ENCODE measurements around the gene BMPR1A. TPM values are rescaled to one million over a fixed set of nuclear protein-coding genes. Genes with fewer than 3 reads are reported as not detected.

BMPR1A gene
- total RNA-seq, 1 experiment from 2014 or later, result 42.6 TPM

DNA sequence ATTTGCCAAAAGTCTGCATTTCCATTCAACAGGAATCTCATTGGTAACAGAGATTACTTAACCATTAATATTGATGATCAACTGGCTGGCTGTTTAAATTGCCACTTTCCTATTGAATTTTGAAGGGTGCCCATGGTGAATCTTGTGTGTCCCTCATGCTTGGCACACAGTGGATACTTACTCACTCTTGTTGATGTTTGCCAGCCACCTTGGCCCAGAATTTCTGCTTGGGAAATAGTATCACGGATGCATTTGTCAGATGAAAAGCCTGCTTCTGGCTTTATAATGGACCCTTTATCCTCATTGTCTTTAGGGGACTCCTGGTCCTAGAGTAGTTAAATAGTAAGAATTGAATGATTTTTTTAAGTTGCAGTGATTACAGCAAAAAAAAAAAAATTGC, 149.0 kb downstream of the BMPR1A start:
- POLR2A ChIA-PET, result no interaction called here
- H2AFZ ChIP-seq (ENCODE audit: low read depth, low read length, poor library complexity, severe bottlenecking), result no peak overlapping the region
- ATAC-seq, result no peak
- no peaks in the 10 kb centered on the region for H3K79me2 ChIP-seq (ENCODE audit: insufficient read depth, low read length)
- no peaks in the 10 kb centered on the region for H4K20me1 ChIP-seq (ENCODE audit: insufficient read depth)
- H3K4me1 ChIP-seq (ENCODE audit: control insufficient read depth in 1 of 2, insufficient read depth in 2 of 2, low read length in 2 of 2), result no peaks in the 10 kb centered on the region
- intact Hi-C loops (cut with micrococcal nuclease), result no loop called here
- H3K4me3 ChIP-seq (replicated peaks in 1 of 2; ENCODE audit: low read depth in 1 of 2, low read length in 2 of 2), result no peak overlapping the region
- RAD21 ChIA-PET (ENCODE audit: low non-redundant PET in 1 of 2, low total read pairs in 2 of 2, uncharacterized antibody in 2 of 2, unreplicated experiment in 2 of 2), result no interaction called here
- H3K9me2 ChIP-seq (ENCODE audit: insufficient read depth), result no peaks in the 10 kb centered on the region
- H3K27me3 ChIP-seq (ENCODE audit: insufficient read depth, low read length), result no peaks in the 10 kb centered on the region
- TF ChIP-seq EGR1 (IDR thresholded peaks at IDR 0.05; ENCODE audit: low read depth) (no peak), YY1 (IDR thresholded peaks at IDR 0.05; ENCODE audit: extremely low read depth, insufficient replicate concordance, low read depth, low read length) (no peak), ZFX (IDR thresholded peaks at IDR 0.05) (no peak), REST (IDR thresholded peaks at IDR 0.05; ENCODE audit: low read depth) (no peak), SRF (IDR thresholded peaks at IDR 0.05; ENCODE audit: low read depth) (no peak), CEBPB (IDR thresholded peaks at IDR 0.05; ENCODE audit: low read depth) (no peak), ZBTB33 (IDR thresholded peaks at IDR 0.05; ENCODE audit: extremely low read depth, insufficient replicate concordance, low read length) (no peak)
- no peak overlapping the region for H3K27ac ChIP-seq (ENCODE audit: low read depth, low read length)
- CTCF ChIA-PET, result no interaction called here
- no TSS peak for BruUV-seq (replicated peaks)
- no peak overlapping the region for H3K4me2 ChIP-seq (ENCODE audit: low read length)
- peaks cover 7 to 24% of the 10 kb centered on the region in 2 experiments for H3K36me3 ChIP-seq (ENCODE audit: control insufficient read depth in 1 of 2, insufficient read depth in 2 of 2, low read length in 2 of 2)
- H3K9ac ChIP-seq (ENCODE audit: low read length), result no peak overlapping the region
- no peak for DNase-seq (ENCODE audit: low read depth, low spot score)
- no peaks in the 10 kb centered on the region for H3K9me3 ChIP-seq (ENCODE audit: control insufficient read depth in 1 of 2, insufficient read depth in 1 of 2, low read depth in 1 of 2, low read length in 2 of 2)
